Stimulated activated CD8-positive, alpha-beta memory T cell treated with anti-CD3 and anti-CD28 coated beads, Interleukin-4, amount 100 ng/mL, for 4 hours (primary cell): Measurements from ENCODE around the gene RNASE11.
"Not testable (repeated sequence)": the region's sequence is repeated elsewhere in the genome, so short reads cannot be mapped to it uniquely, and the experiment has no call there.

Source experiments
- DNase-seq, 2 donors: peaks; one replicate each; pipeline ENCODE4 v3.0.0-alpha.2; 2020; ENCODE audit warnings: low read depth in 2 of 2, low spot score in 1 of 2

The RNASE11 gene

DNA sequence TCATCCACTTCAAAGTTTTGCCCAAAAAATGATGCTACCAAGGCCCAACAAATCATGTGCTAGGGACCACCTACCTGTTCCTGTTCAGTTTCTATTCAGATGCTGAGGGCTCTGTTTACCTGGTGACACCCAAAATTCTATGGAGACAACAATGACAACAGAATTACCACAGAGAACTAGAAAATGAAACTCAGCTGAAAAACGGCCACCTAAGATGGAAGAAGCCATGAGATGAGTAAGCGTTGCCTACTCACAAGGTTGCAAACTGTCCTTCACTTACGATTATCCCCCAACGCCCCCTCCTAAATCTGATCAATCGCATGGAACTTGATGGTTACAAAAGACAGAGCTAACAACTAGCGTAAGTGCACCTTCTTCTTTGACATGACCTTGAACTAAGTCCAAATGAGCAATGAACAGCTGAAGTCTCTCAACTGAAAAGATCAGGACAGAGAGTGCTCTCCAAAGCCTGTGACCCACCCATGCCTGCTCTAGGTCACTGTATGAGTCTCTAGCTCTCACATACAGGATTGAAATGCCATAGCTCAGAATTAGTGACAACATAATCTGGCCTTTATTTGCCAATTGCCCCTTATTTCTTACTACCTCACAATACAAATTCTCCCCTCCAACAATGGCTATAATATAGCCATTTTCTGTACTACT, at the start of gene RNASE11:
RNASE11 (minus strand) TSS at position 513 of the 666 bp plus-strand sequence.
- no peak for DNase-seq

- no peak for DNase-seq
Measured at GRCh38 chr14:20632831-20633691, 45.3 kb upstream of the RNASE11 start.

DNA sequence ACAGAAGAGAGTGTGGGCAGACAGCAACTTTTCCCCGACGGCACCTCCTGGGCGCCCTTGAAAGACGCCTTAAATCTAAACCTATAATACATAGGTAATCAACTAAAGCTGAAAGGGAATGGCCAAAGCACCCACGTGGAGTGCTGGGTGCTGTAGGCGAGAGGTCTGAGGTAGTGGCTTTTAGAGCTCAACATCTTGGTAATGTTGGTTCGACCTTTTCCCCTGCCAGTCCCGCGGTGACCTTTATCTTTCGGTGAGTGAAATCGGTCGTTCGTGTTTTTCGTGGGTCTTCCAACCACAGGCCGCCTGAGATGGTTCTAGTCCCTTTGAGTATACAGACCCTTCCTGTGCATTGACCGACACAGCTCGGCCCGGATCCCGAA, 44.6 kb upstream of the RNASE11 start:
- no peak for DNase-seq

GRCh38 chr14:20631880-20632389, 44.1 kb upstream of the RNASE11 start:
- no peak for DNase-seq

DNA sequence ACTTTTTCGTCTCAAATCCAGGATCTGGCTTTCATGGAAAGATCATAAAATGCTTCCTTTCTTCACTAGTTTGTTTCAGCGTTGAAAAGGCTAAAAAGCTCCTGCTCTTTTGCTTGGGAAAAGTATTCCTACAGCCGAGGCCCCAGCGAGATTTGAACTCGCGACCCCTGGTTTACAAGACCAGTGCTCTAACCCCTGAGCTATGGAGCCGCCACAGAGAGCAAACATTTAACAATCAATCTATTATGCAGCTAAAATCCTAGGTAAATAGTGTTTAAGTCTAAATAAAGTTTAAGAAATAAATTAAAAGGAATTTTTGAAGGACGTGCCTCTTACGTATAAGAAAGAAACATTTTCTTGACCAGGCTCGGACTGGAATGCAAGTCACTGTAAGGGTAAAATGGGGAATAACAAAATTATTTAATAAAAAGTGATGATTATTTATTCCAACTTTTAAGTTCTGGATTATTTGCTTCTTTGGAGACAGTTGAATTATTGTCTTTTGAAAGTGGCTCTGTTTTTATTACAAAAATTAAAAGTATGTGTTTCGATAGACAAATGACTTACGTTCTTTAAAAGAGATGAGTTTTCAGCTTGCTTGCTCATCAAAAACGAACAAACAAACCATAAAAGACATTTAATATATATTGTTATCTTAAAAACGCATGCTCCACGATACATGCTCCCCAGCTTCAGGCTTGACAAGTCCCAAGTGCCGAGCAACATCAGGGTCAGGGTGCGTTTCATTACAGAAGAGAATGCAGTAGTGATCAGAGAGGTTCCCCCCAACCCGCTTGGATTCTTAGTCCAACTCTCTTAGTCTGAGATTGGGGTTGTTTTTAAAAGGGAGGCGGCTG, 43.5 kb upstream of the RNASE11 start:
- DNase-seq = no peak

- no peak for DNase-seq
Measured at GRCh38 chr14:20630340-20631022, 42.7 kb upstream of the RNASE11 start.

GRCh38 chr14:20628063-20628854, 40.5 kb upstream of the RNASE11 start:
- no peak for DNase-seq

- no peak for DNase-seq
Measured at GRCh38 chr14:20627346-20628027, 39.7 kb upstream of the RNASE11 start.

- no peak for DNase-seq
Measured at GRCh38 chr14:20626274-20626673, 38.5 kb upstream of the RNASE11 start.

DNA sequence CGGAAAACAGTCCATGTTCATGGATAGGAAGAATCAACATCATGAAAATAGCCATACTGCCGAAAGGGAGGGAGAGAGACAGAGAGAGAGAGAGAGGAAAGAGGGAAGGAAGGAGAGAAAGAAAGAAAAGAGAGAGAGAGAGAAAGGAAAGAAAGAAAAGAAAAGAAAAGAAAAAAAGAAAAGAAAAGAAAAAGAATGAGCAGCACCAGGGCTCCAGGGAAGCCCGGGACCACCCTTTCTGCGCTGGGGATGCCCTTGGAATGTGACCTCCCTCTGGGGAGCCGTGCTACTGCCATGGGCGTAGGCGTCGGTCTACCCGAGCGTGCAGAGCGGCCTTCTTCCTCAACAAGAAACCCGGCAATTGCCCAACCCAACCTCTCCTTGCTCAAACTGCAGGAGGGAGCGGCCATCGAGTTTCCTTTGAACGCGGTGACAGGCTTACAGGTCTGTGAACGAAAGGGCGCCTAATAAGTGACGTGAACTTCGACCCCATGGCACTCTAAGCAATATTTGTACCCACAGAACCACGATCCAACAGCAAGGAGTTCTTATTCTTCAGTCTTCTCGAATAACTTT, 36.8 kb upstream of the RNASE11 start:
- no peak for DNase-seq

DNA sequence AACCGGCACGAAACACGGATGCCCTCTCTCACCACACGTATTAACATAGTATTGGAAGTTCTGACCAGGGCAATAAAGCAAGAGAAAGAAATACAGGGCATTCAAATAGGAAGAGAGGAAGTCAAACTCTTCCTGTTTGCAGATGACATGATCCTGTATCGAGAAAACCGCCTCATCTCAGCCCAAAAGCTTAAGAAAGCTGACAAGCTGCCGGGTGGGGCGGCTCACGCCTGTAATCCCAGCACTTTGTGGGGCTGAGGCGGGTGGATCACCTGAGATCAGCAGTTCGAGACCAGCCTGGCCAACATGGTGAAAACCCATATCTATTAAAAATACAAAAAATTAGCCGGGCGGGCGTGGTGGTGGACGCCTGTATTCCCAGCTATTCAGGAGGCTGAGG, 36.0 kb upstream of the RNASE11 start:
- DNase-seq = no peak

DNA sequence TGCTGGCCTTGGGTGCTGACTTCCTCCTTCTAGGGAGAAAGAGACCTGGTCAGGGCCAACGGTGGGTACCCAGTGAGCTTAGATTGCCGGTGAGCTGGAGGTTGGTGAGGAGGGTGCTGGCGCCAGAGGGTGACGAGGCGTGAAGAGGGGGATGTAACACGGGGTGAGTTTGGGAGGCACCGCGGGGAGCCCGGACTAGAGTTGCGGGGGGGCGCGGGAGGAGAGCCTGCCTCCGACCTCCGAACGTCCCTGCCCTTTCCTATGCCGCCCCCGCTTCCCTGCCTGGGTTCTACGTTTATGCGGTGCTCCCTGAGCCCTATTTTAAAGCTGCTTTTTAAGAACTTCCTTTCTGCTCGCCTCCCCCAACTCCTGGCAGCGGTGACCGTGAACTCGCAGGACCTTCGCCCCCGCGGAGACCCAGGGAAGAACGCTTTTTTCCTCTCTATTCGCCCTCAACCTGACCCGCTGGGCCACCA, 35.1 kb upstream of the RNASE11 start:
- DNase-seq = no peak

GRCh38 chr14:20620798-20621478, 33.1 kb upstream of the RNASE11 start:
- DNase-seq = no peak

GRCh38 chr14:20619688-20620087, 31.9 kb upstream of the RNASE11 start:
- not testable (repeated sequence) for DNase-seq

DNA sequence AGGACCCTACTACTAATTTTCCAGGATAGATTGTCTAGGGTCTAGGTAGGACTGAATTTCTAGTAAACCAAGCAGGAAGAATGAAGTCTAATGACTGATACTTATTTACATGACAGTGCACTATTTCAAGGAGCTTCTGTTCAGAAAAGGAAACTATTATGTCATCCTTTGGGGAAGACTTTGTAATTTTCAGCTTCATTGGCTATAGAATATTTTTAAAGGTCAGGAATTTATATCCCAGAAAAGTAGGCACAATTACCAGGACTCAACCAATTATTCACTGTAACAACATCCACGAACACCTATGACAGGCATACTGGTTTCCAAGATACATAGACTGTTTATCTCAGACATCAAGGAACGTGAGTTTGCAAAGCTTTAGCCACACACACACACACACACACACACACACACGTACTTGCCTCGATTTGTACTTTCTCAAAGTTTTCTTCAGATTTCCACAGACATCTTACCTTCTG, 30.5 kb upstream of the RNASE11 start:
- no peak for DNase-seq

GRCh38 chr14:20617138-20618003, 29.6 kb upstream of the RNASE11 start:
- no peak for DNase-seq

- DNase-seq = no peak
Measured at GRCh38 chr14:20615996-20616395, 28.2 kb upstream of the RNASE11 start.
